ENCODE data around the gene ZNF580.

DNA sequence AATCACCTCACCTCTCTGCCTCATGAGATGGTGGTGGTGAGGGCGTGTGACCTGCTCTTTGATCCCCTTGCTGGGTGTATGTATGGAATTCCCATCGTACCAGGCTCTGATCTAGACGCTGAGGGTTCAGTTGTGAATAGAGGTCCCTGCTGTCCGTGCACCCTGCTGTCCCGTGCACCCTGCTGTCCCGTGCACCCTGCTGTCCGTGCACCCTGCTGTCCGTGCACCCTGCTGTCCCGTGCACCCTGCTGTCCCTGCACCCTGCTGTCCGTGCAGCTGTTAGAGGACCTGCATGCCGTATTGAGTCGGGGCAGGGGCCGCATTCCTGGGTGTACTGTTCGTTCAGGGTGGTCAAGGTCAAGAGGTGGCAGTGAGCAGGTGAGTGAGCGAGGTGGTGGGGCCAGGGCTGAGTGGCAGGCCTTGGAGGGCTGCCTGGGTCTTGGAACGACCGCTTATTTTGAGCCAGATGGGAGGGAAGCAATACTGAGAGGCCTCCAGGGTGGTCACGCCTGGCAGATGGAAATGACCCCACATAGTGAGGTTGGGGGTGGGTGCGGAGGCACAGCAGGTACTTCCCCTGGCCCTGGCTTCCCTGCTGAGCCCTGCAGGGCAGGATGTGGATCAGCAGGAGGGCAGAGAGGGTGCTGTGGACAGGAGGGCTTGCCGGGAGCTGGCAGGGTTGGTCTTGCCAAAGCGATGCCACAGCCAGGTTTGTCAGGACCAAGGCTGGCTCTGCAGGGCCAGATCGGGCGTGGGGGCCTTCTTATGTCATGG, 29.7 kb downstream of the ZNF580 start:
- TF ChIP-seq ZNF426 (tag by site-specific recombination; IDR thresholded peaks at IDR 0.05) (no peak), ZNF140 (tag by site-specific recombination; IDR thresholded peaks at IDR 0.05) (no peak), ZBTB21 (tag by site-specific recombination; IDR thresholded peaks at IDR 0.05) (no peak)
- TF ChIP-seq, protein P1, sequence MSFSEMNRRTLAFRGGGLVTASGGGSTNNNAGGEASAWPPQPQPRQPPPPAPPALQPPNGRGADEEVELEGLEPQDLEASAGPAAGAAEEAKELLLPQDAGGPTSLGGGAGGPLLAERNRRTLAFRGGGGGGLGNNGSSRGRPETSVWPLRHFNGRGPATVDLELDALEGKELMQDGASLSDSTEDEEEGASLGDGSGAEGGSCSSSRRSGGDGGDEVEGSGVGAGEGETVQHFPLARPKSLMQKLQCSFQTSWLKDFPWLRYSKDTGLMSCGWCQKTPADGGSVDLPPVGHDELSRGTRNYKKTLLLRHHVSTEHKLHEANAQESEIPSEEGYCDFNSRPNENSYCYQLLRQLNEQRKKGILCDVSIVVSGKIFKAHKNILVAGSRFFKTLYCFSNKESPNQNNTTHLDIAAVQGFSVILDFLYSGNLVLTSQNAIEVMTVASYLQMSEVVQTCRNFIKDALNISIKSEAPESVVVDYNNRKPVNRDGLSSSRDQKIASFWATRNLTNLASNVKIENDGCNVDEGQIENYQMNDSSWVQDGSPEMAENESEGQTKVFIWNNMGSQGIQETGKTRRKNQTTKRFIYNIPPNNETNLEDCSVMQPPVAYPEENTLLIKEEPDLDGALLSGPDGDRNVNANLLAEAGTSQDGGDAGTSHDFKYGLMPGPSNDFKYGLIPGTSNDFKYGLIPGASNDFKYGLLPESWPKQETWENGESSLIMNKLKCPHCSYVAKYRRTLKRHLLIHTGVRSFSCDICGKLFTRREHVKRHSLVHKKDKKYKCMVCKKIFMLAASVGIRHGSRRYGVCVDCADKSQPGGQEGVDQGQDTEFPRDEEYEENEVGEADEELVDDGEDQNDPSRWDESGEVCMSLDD (tag by site-specific recombination; IDR thresholded peaks at IDR 0.05), result no peak
- TF ChIP-seq, protein P2, sequence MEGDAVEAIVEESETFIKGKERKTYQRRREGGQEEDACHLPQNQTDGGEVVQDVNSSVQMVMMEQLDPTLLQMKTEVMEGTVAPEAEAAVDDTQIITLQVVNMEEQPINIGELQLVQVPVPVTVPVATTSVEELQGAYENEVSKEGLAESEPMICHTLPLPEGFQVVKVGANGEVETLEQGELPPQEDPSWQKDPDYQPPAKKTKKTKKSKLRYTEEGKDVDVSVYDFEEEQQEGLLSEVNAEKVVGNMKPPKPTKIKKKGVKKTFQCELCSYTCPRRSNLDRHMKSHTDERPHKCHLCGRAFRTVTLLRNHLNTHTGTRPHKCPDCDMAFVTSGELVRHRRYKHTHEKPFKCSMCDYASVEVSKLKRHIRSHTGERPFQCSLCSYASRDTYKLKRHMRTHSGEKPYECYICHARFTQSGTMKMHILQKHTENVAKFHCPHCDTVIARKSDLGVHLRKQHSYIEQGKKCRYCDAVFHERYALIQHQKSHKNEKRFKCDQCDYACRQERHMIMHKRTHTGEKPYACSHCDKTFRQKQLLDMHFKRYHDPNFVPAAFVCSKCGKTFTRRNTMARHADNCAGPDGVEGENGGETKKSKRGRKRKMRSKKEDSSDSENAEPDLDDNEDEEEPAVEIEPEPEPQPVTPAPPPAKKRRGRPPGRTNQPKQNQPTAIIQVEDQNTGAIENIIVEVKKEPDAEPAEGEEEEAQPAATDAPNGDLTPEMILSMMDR (tag by site-specific recombination; IDR thresholded peaks at IDR 0.05), result no peak

Data from HEK293 (cell line).